SKM-1 treated with dmso at 0.1 percent for 144 hours (cell line): ENCODE data around the gene SCAF1.

Experiments used
- DNase-seq: peaks from one replicate; lab custom pipeline; 2025; ENCODE audit not compliant: unreplicated experiment; lab: John Stamatoyannopoulos, UW

SCAF1 gene

GRCh38 chr19:49642492-49643035 lies 555 bp downstream of the SCAF1 start:
- DNase-seq: no peak

GRCh38 chr19:49643466-49643865 lies 1.5 kb downstream of the SCAF1 start:
- no peak for DNase-seq

GRCh38 chr19:49645592-49645991 lies 3.6 kb downstream of the SCAF1 start:
- DNase-seq: no peak

- no peak for DNase-seq
Measured at GRCh38 chr19:49645995-49646394, 4.0 kb downstream of the SCAF1 start.

GRCh38 chr19:49646586-49646985 lies 4.6 kb downstream of the SCAF1 start:
- DNase-seq: no peak

- no peak for DNase-seq
Measured at GRCh38 chr19:49651029-49651819, 9.2 kb downstream of the SCAF1 start.

GRCh38 chr19:49651820-49652550 lies 10.0 kb downstream of the SCAF1 start:
- DNase-seq: no peak

GRCh38 chr19:49652551-49653465 lies 10.8 kb downstream of the SCAF1 start:
- DNase-seq: no peak

GRCh38 chr19:49653466-49653806 lies 11.4 kb downstream of the SCAF1 start:
- no peak for DNase-seq

GRCh38 chr19:49654581-49654980 lies 12.6 kb downstream of the SCAF1 start:
- DNase-seq: no peak

GRCh38 chr19:49655570-49656455 lies 13.8 kb downstream of the SCAF1 start:
- no peak for DNase-seq

- DNase-seq: no peak
Measured at GRCh38 chr19:49656456-49657109, 14.6 kb downstream of the SCAF1 start.

GRCh38 chr19:49657493-49658138 lies 15.6 kb downstream of the SCAF1 start:
- no peak for DNase-seq

- DNase-seq: no peak
Measured at GRCh38 chr19:49658139-49658517, 16.1 kb downstream of the SCAF1 start.

GRCh38 chr19:49658566-49659442 lies 16.8 kb downstream of the SCAF1 start:
- DNase-seq: no peak

GRCh38 chr19:49660338-49660961 lies 18.4 kb downstream of the SCAF1 start:
- DNase-seq: no peak

GRCh38 chr19:49662011-49662410 lies 20.0 kb downstream of the SCAF1 start:
- no peak for DNase-seq

GRCh38 chr19:49663224-49663623 lies 21.2 kb downstream of the SCAF1 start:
- no peak for DNase-seq
